ENCODE data around the gene OPTC. TPM values are rescaled to one million over a fixed set of nuclear protein-coding genes. Genes with fewer than 3 reads are reported as not detected.

Gene OPTC
- polyA plus RNA-seq, 2 of the 4 experiments (the other 2 are of a cell fraction): not detected

GRCh38 chr1:203521812-203522211, 27.9 kb downstream of the OPTC start:
- Histone ChIP-seq H3K4me2 (no peak overlapping the region), H3K27ac (peak overlapping the region in 1 of 2 experiments; percentile 73; a peak in 3 of 6 replicates), H3K4me1 (peaks cover 29% of the 10 kb centered on the region), H3K4me3 (no peak overlapping the region), H3K9me3 (no peaks in the 10 kb centered on the region)
- ChIA-PET POLR2A (no interaction called here), CTCF (interaction anchor here (0.7 to 1.7 kb wide), 4 partner anchors 17 to 180 kb away, joined by 3 to 7 read pairs (median 3); no protein-coding TSS in a partner anchor)
- no peak for DNase-seq (ENCODE audit: low read depth in 1 of 2, low spot score in 1 of 2)
- ATAC-seq: no peak
- no peak for FAIRE-seq
- TF ChIP-seq SMC3 (IDR thresholded peaks at IDR 0.05) (no peak), JUNB (IDR thresholded peaks at IDR 0.05) (no peak), MAZ (IDR thresholded peaks at IDR 0.05; ENCODE audit: borderline replicate concordance, low read depth, low read length) (no peak), RNF2 (IDR thresholded peaks at IDR 0.05; ENCODE audit: borderline replicate concordance, low read depth) (no peak), E2F6 (IDR thresholded peaks at IDR 0.05; ENCODE audit: borderline replicate concordance, low read depth) (no peak), CBX8 (IDR thresholded peaks at IDR 0.05) (no peak), POLR2AphosphoS2 (conservative IDR thresholded peaks at IDR 0.05; ENCODE audit: low read length) (no peak), KDM1A (IDR thresholded peaks at IDR 0.05; ENCODE audit: low read depth) (no peak), ESRRA (IDR thresholded peaks at IDR 0.05; ENCODE audit: borderline replicate concordance, low read length) (no peak), USF2 (IDR thresholded peaks at IDR 0.05) (no peak), FOXS1 (CRISPR knock-in tag; IDR thresholded peaks at IDR 0.05) (no peak), CHD2 (IDR thresholded peaks at IDR 0.05; ENCODE audit: low read length, partially characterized antibody) (no peak), HES2 (IDR thresholded peaks at IDR 0.05) (no peak), BHLHE40 (IDR thresholded peaks at IDR 0.05; ENCODE audit: low read depth, low read length) (no peak), NR3C1 (IDR thresholded peaks at IDR 0.05) (no peak), RFX5 (IDR thresholded peaks at IDR 0.05) (no peak), ZFP36 (IDR thresholded peaks at IDR 0.05; ENCODE audit: borderline replicate concordance, partially characterized antibody) (no peak), FOSL2 (IDR thresholded peaks at IDR 0.05) (no peak), FOSL2 (CRISPR knock-in tag; IDR thresholded peaks at IDR 0.05) (no peak), EHMT2 (IDR thresholded peaks at IDR 0.05; ENCODE audit: low read depth) (no peak), FOSB (CRISPR knock-in tag; IDR thresholded peaks at IDR 0.05) (no peak)
- 71% methylated on average over 4 of the region's 5 CpGs for WGBS (ENCODE audit: missing lambda C conversion rate)

- 87% methylated on average over 11 of the region's 11 CpGs for WGBS (ENCODE audit: missing lambda C conversion rate)
- FAIRE-seq (no peak), DNase-seq (ENCODE audit: low read depth in 1 of 2, low spot score in 1 of 2) (no peak), ATAC-seq (no peak)
- Histone ChIP-seq H3K4me3 (no peak overlapping the region), H3K4me1 (peaks cover 32% of the 10 kb centered on the region), H3K4me2 (no peak overlapping the region), H3K27ac (peak overlapping the region in 1 of 2 experiments; percentile 73; a peak in 1 of 6 replicates), H3K9me3 (no peaks in the 10 kb centered on the region)
- ChIA-PET CTCF (interaction anchor here (0.5 to 1.7 kb wide), 5 partner anchors 18 to 250 kb away, joined by 3 to 7 read pairs (median 3); no protein-coding TSS in a partner anchor), POLR2A (no interaction called here)
- TF ChIP-seq CHD4 (IDR thresholded peaks at IDR 0.05; ENCODE audit: borderline replicate concordance) (no peak), SREBF2 (IDR thresholded peaks at IDR 0.05) (no peak), HOXA7 (CRISPR knock-in tag; IDR thresholded peaks at IDR 0.05) (no peak), MYC (IDR thresholded peaks at IDR 0.05; ENCODE audit: borderline replicate concordance, low read length) (no peak), FOSB (CRISPR knock-in tag; IDR thresholded peaks at IDR 0.05) (no peak), RARB (CRISPR knock-in tag; IDR thresholded peaks at IDR 0.05) (no peak), EP300 (IDR thresholded peaks at IDR 0.05) (no peak), CTCF (IDR thresholded peaks at IDR 0.05) (no peak), ZSCAN20 (CRISPR knock-in tag; IDR thresholded peaks at IDR 0.05) (no peak)
Observed at GRCh38 chr1:203522237-203522636, 28.3 kb downstream of the OPTC start.

Data from A549 (cell line).